GM19328 (cell line): ENCODE measurements around the gene DICER1.

Experiments used
- ATAC-seq: cut with Tn5 transposase; IDR thresholded peaks from one replicate; pipeline ENCODE4 v1.9.1; 2021; ENCODE audit warnings: mild to moderate bottlenecking, moderate library complexity; ENCODE audit not compliant: unreplicated experiment

DICER1 gene

DNA sequence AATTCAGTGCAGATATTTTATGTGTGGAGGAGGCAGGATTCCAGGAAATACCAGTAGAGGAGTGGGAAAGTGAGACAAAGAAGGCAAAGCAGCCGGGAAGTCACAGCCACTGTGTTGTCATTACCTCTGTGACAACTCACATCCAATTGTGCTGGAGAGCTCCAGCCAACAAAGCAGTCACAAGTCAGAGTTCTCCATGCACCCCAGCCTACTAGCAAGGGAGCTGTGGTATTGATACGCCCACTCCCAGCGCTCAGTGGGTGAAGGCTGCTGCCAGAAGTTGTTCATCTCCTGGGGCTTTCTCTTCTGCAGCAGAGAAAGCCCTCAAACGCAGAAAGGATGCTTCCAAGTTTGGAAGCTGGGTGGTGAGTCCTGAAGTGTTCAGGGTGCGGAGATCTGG lies 93.9 kb downstream of the DICER1 start:
- no peak for ATAC-seq

DNA sequence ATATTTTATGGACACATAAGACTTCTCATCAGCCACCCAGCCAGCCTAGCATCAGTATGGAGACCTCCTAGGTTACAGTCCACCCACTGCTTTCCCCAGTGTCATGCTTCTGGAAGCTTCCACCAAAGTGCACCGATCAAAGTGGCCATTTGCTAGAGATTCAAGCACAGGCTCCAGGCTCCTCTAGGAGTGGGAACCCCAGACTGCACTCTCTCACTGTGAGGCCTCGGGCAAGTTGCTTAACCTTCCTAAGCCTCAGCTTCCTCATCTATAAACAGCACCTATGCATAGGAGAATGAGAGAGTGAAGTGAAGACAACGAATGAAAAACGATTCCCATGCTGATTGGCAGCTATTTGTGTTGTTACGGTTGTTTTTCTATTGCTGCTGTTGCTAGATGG lies 94.4 kb downstream of the DICER1 start:
- no peak for ATAC-seq

DNA sequence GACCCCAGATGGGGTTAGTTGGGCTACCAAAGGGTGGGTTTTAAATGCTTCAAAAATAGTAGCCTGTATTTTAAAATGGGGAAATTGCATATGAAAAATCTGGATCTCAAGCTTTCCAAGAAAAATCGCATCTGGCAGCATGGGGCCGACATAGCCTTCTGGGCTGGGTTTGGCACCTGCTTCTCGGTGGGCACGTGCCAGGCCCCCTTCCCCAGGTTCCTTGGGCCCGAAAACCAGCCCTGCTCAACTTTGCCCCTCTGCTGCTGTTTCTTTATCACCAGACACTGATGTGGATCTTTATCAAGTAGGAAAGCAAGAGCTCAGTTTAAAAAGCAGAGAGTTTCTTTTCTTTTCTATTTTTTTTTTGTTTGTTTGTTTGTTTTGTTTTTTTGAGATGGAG lies 95.1 kb downstream of the DICER1 start:
- ATAC-seq = no peak

- ATAC-seq = no peak
Measured at GRCh38 chr14:95061317-95062093, 95.8 kb downstream of the DICER1 start.

- ATAC-seq = no peak
Measured at GRCh38 chr14:95059126-95059525, 98.2 kb downstream of the DICER1 start.

DNA sequence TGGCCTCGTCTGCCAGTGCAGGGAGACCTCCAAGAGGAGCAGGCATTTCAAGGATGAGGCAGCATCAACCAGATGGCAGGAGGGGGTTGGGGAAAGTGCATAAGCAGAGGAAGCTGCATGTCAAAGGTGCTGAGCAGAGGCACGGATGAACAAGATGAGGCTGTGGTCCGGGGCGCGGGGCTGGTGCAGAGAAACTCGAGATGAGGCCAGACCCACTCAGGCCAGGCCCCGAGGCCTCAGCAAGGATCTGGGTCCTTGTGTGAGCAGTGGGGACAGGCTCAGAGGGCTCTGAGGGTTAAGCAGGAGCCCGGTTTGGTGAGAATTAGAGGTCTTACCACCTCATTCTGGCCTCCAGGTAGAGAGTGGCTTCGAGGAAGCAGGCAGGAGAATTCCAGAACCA lies 98.8 kb downstream of the DICER1 start:
- no peak for ATAC-seq

GRCh38 chr14:95057851-95058250 lies 99.5 kb downstream of the DICER1 start:
- no peak for ATAC-seq

DNA sequence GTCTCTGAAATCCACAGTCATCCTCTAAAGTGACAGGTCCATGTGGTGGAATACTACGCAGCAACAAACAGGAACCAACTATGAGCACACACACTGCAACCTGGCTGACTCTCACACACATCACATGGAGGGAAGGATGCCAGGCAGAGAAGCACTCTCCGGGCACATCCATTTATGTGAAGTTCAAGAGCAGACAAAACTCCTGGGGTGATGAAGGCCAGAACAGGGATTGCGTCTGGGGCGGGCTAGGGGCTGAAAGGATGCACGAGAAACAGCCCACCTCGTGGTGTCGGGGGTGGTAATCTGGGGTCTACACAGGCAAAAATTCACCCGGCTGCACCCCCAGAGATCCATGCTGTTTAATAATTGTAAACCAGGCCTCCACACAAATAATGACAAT lies 100.2 kb downstream of the DICER1 start:
- no peak for ATAC-seq

DNA sequence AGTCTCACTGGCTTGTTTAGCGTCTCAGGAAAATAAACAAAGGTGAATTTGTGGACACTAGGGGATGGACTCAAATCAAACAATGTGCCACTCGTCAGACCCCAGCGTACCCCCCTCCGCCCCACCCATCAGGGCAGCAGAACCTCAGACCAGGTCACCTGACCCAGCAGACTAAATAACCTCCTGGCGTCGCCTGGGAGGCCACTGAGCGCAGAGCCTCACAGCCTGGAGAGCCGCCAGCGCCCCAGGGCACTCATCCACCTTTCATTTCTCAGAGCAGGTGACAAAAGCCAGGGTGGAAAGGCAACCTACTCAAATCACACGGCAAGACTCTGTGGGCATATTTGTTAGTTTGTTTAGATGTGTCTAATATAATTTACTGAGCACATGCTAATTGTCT lies 100.9 kb downstream of the DICER1 start:
- no peak for ATAC-seq

- no peak for ATAC-seq
Measured at GRCh38 chr14:95055318-95055717, 102.0 kb downstream of the DICER1 start.

GRCh38 chr14:95054346-95055280 lies 102.7 kb downstream of the DICER1 start:
- ATAC-seq = no peak

DNA sequence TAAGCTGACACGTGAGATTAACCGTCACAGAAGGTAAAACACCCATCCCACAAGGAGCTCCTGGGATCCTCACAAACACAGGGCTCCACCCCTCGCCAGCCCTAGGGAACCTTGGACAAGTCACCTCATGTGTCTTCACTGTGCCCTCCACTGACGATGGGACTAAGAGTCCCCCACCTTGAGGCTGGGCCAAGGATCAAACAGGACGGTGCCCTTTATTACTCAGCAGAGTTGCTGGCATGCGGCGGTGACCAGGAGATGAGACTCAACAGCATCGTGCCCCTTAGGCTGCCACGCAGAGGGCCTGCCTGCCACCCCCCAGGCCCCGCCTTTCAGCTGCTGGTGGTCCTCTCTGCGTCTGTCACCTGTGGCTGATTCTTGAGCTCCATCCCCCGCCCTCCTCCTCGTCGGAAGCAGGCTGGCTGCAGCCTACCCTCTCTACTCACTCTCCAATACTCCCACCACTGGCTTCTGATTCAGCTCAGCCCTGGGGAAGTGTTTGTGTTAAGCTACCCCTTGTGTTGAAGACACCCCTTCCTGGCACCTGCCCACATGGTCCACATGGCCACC lies 105.2 kb downstream of the DICER1 start:
- ATAC-seq = no peak

DNA sequence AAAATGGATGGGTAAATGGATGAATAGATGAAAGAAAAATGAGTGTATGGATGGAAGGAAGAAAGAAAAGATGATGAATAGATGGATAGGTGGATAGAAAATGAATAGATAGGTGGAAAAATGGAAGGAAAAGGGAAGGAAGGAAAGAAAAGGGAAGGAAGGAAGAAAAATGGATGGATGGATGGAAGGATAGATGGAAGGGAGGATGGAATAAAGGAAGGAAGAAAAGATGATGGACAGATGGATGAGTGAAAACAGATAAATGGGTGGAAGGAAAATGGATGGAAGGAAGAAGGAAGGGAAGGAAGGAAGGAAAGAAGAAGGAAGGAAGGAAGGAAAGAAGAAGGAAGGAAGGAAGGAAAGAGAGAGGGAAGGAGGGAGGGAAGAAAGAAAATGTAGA lies 107.4 kb downstream of the DICER1 start:
- no peak for ATAC-seq

DNA sequence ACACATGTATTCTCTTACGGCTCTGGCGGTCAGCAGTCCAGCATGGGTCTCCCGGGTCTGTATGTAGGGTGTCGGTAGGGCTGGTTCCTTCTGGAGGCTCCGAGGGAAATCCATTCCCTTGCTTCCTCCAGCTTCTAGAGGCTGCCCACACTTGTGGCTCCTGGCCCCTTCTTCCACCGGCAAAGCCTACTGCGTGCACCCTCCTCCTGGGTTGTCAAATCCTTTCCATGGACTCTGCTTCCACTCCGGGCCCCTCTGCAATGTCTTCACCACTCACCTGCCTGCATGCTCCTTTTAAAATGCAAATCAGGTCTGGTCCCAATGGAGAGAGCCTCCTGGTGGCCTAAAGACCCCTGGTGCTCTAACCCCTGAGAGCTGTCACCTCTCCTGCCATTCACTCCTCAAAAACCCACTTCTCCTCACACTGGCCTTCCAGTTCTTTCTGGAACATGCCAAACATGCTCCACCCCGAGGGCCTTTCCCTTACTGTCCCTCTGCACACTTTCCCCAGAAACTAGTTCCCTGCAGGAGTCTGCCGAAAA lies 108.5 kb downstream of the DICER1 start:
- no peak for ATAC-seq

DNA sequence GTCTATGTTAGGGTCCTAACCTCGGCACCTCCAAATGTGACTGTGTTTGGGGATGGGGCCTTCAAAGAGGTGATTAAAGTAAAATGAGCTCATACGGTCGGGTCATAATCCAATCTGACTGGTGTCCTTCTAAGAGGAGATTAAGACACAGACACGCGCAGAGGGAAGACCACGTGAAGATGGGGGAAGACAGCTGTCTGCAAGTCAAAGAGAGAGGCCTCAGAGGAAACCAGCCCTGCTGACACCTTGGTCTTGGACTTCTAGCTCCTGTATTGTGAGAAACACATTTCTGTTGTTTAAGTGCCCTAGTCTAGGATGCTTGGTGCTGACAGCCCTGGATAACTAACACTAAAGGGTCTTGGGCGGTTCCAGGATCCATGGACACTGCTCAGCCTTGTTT lies 109.6 kb downstream of the DICER1 start:
- ATAC-seq = no peak

DNA sequence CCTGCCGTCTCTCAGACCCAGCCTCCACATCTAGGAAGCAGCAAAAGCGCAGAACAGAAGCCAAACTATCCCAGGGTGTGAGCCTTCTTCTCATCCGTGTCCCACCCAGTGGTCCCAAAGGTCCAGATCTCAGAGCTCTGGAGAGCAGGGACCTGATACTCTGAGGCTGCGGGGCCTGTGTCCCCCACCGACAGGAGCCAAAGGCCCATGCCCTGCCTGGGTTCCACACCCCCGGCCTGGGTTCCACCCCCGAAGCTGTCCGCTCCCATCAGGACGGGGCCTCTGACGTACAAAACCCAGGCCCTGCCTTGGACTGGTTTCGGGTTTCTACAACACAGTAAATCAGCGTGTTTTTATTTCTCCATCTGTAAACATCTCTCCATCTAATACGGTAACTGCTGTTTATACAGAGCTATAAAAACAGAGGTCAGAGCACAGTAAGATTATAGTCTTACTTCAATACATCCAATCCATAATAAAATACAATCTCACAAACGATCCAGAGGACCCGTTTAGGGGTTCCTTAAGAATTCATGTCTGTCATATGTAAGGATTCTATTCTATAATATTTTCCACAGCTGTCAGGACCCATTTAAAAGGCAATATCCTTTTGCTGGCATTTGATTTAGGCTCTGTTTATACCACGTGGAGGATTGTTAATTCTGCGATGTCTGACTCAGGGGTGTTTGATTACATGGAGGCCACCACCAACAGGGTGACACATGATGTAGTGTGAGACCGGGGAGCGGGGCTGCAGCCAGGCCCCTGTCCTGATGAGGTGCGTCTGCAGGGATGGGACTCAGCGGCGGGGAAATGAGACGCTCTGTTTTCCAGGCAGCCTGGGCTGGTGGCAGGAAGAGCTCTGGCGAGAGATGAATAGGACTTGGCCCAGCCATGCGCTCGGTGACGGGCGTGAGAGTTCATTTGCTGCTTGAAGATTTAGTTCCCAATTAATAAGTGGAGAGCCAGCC lies 110.3 kb downstream of the DICER1 start:
- no peak for ATAC-seq

- ATAC-seq = no peak
Measured at GRCh38 chr14:95045836-95046430, 111.4 kb downstream of the DICER1 start.

GRCh38 chr14:95045106-95045701 lies 112.1 kb downstream of the DICER1 start:
- ATAC-seq = no peak

- no peak for ATAC-seq
Measured at GRCh38 chr14:95044463-95045105, 112.7 kb downstream of the DICER1 start.
